ENCODE data around the gene ANKRD24. TPM values are rescaled to one million over a fixed set of nuclear protein-coding genes. Genes with fewer than 3 reads are reported as not detected.

The ANKRD24 gene
- total RNA-seq, 1 donor from 2014 or later: 0.82 TPM

Other genes starting within 250 kb of the ANKRD24 start
- gene NMRK2, start 249.6 kb upstream of the ANKRD24 start, total RNA-seq (ENCODE audit: unreplicated experiment): 1.4 TPM
- gene DAPK3, start 211.6 kb upstream of the ANKRD24 start, total RNA-seq (ENCODE audit: unreplicated experiment): 316 TPM
- gene EEF2, start 197.2 kb upstream of the ANKRD24 start, total RNA-seq (ENCODE audit: unreplicated experiment): 2,896 TPM
- 41.2 TPM for gene PIAS4, start 175.0 kb upstream of the ANKRD24 start, total RNA-seq (ENCODE audit: unreplicated experiment)
- 14.5 TPM for gene ZBTB7A, start 115.8 kb upstream of the ANKRD24 start, total RNA-seq (ENCODE audit: unreplicated experiment)
- gene MAP2K2, start 58.6 kb upstream of the ANKRD24 start, total RNA-seq (ENCODE audit: unreplicated experiment): 153 TPM
- not detected for gene CREB3L3, start 29.1 kb upstream of the ANKRD24 start, total RNA-seq (ENCODE audit: unreplicated experiment)
- gene SIRT6, start 126 bp upstream of the ANKRD24 start, total RNA-seq (ENCODE audit: unreplicated experiment): 24.6 TPM
- 9.7 TPM for gene EBI3, start 46.8 kb downstream of the ANKRD24 start, total RNA-seq (ENCODE audit: unreplicated experiment)
- gene YJU2, start 64.4 kb downstream of the ANKRD24 start, total RNA-seq (ENCODE audit: unreplicated experiment): 15.4 TPM
- gene SHD, start 96.6 kb downstream of the ANKRD24 start, total RNA-seq (ENCODE audit: unreplicated experiment): 0.90 TPM
- gene TMIGD2, start 119.7 kb downstream of the ANKRD24 start, total RNA-seq (ENCODE audit: unreplicated experiment): not detected
- gene FSD1, start 121.9 kb downstream of the ANKRD24 start, total RNA-seq (ENCODE audit: unreplicated experiment): 19.0 TPM
- 66.2 TPM for gene STAP2, start 156.1 kb downstream of the ANKRD24 start, total RNA-seq (ENCODE audit: unreplicated experiment)
- gene MPND, start 160.9 kb downstream of the ANKRD24 start, total RNA-seq (ENCODE audit: unreplicated experiment): 18.3 TPM
- gene SH3GL1, start 217.9 kb downstream of the ANKRD24 start, total RNA-seq (ENCODE audit: unreplicated experiment): 128 TPM
- 29.8 TPM for gene CHAF1A, start 220.0 kb downstream of the ANKRD24 start, total RNA-seq (ENCODE audit: unreplicated experiment)

All from endothelial cell (in vitro differentiated cells).